NOMO-1 treated with dmso at 0.1 percent for 144 hours (cell line): Measurements from ENCODE around the gene LRMDA.

Experiments used
- DNase-seq: peaks from one replicate; lab custom pipeline; 2025; ENCODE audit not compliant: unreplicated experiment; lab: John Stamatoyannopoulos, UW

The LRMDA gene

DNA sequence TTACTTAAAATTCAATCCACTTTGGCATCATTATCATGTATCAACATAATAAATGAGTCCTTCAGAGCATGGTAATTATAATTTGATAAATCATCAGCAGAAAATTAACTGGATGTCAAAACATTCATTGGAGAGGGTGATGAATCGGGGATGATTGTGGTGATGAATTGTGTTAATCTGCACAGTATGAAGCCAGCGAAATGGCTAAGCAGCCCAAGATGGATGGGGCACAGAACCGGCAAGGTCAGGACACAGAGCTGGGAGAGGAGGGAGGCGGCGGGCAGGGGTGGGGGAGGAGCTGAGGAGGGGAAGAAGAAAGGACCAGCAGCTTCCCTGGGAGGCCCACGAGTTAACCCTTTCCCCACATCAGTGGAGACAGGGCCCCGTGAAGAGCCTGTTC, 536.1 kb downstream of the LRMDA start:
- DNase-seq = no peak

DNA sequence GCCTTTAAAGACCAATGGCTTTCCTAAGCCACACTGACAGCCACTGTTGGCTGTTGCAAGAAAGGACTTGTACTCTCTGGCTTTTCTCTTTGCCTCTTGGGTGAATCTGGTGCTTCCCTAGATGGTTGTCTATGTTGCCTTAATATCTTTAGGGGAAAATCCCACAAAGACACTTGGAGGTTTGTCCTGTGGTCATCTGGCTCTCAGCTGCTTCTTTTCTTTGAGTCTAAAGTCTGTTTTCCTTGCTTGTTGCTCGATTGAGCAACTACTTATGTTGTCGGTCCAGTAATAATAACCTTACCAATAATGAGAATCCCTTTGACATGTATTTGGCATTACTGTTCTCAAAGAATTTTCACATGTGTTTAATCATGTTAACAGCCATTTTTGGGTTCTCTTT, 537.6 kb downstream of the LRMDA start:
- no peak for DNase-seq

DNA sequence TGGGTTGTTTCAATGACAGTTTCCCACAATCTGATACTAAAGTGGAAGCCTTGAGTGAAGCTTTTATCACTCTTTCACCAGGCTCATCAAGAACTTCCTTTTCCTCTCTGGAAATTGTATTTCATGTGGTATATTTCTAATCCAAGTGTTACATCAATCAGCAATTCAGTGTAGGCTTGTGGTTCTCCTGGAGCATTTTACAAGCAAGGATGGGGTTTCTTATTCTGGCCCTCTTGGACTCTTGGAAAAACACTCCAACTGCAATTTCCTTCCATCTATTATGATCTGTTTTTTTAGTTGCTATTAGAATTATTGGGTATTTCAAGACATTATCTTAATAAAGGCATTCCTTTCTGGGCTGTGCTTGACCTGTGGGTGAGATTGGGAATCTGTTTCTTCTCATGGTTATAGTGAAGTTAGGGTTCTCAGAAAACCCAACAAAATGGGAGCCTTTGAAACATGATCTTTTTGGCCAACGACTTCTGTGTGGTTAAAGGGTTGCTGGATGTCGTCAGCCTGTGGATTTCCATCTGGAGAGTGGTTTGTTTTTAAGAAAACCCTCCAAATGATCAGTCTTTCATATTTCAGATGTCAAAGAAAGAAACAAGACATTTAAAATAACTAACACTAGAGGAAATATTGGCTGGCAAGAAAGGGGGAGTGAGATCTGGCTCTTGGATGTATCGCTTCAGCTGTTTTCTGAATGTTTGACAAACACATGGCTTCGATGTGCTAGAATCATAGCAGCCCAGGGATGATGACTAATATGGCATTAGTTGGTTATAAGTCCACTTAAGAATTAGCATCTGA, 540.2 kb downstream of the LRMDA start:
- DNase-seq = no peak

- no peak for DNase-seq
Observed at GRCh38 chr10:75972491-75973276, 541.3 kb downstream of the LRMDA start.

DNA sequence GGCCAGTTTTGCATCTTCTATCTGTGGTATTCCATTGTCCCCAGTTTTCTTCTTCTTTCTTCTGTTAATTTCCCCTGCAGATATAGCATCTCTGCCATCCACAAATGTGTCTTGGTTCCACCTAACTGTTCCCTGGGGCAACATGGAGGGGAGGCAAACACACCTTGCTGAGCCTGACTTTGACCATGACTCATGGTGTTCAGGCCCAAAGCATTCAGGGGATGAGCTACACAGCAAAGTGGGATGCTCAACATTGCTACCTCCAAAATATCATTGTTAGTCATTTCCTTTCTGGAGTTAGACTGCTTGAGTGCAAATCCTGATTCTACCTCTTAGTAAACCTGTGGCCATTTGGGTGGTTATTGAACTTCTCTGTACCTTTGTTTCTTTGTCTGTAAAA, 542.7 kb downstream of the LRMDA start:
- no peak for DNase-seq

- DNase-seq = no peak
Observed at GRCh38 chr10:75976681-75977080, 545.3 kb downstream of the LRMDA start.

DNA sequence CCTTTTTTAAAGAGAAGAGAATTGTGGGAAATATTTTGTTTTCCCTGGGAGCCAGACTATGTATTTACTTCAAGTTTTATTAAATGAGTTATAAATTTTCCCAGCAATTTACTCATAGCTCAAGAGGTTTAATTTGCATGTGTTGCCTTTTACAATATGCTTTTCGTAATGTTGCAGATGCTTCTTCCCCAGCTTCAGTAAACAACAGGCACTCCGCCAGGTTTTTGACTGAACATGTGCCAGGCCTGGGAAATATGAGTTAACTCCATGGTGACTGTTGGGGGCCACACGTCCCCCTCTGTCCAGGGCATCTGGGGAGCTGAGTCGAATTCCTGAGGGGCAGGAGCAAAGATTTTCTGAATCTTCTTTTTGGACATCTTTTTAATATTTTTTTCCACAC, 545.7 kb downstream of the LRMDA start:
- no peak for DNase-seq

- no peak for DNase-seq
Observed at GRCh38 chr10:75978213-75978612, 546.8 kb downstream of the LRMDA start.

GRCh38 chr10:75980419-75981002, 549.1 kb downstream of the LRMDA start:
- DNase-seq = no peak

GRCh38 chr10:75982611-75983369, 551.4 kb downstream of the LRMDA start:
- no peak for DNase-seq

- DNase-seq = no peak
Observed at GRCh38 chr10:75984067-75984466, 552.6 kb downstream of the LRMDA start.

GRCh38 chr10:75987616-75988015, 556.2 kb downstream of the LRMDA start:
- no peak for DNase-seq

DNA sequence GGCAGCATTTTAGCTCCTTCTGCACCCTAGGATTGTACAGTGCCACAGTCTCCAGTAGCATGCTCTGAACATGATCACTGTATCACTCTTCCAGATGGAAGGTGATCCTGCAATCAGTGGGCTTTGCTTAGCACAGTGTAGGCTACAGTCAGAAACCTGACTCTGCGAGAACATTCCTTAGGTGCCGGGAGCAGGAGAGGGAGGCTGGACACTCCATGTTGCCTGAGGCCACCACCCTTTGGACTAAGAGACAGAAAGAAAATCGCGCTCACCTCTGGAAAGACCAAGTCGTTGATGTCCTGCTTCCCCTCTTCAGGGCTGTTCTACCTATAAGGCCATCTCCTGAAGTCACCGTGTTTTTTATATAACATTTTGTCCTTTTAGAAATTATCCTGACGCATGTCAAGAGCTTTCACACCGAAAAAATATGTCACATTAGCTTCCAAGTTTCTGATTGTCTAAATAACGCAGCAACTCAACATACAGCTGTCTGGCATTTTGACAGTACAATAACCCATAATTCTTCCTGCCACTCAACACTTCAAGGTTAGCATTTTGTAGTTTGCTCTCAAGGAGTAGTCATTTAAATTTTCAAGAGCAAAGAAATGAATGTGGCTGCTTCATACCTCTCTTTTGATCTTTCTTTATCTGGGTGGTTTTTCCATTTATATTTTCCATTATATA, 563.1 kb downstream of the LRMDA start:
- DNase-seq = no peak

DNA sequence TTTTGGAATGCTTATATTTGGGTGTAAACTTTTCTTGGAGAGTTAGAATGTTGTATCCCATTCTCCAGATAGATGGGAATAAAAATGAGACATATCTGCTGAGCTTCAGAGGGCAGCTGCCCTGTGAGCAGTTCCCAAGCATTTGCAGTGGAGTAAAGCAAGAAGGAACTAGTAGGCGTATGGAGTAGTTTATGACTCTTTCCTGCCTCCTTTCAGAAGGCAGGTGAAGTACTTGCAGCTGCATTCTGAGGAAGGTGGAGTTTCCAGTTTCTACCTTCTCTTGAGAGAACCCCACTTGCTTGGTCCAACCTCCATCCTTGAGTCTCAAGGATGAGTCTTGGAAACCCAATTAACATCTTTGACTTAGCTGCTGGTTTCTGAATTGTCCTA, 563.6 kb downstream of the LRMDA start:
- no peak for DNase-seq

DNA sequence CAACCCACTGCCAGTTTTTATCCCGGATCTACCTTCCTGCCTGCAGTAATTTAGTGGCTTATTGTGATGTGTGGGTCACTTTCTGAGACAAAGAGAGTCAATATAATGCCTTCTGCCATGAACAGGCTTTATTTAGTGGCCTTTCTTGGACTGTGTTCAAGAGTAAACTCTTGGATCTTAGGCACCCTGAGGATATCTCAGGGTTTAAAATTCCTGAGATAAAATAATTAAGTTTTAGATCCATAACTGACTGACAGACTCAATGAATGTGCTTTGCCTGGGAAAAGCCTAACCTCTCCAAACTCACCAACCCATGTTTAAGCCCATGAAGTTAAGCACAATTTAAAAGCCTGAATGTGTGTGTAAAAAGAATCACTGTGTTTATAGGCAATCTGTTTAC, 564.3 kb downstream of the LRMDA start:
- no peak for DNase-seq

- DNase-seq = no peak
Observed at GRCh38 chr10:75999001-75999400, 567.6 kb downstream of the LRMDA start.

- no peak for DNase-seq
Observed at GRCh38 chr10:75999515-76000209, 568.2 kb downstream of the LRMDA start.

- no peak for DNase-seq
Observed at GRCh38 chr10:76000550-76000949, 569.1 kb downstream of the LRMDA start.

DNA sequence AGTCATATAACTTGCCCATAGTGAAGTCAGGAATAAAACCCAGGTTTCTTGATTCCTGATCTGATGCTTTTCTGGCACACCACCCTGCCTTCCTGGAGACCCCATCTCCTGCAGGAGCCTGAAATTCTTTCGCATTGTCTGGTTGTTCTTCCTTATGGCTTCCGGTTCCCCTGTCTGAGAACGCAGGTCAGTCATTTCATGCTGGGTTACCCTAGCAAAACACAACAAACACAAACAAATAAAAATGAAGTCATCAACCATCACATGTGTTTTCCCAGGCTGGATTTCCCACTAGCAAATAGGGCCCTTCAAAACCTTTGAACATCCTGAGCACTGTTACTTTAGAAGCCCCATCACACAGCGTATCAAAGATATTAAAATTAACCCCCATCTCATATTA, 569.6 kb downstream of the LRMDA start:
- DNase-seq = no peak

- DNase-seq = no peak
Observed at GRCh38 chr10:76001461-76001860, 570.0 kb downstream of the LRMDA start.
